K562 (cell line): ENCODE data around the gene ZNF598. TPM values are rescaled to one million over a fixed set of nuclear protein-coding genes. Genes with fewer than 3 reads are reported as not detected.
"Not testable (repeated sequence)": the region's sequence is repeated elsewhere in the genome, so short reads cannot be mapped to it uniquely, and the experiment has no call there.

Experiments
- ATAC-seq: fragments of 200-7000 bp; cut with Tn5 transposase; 3 replicates; pipeline ENCODE4 v1.9.1; 2020; ENCODE audit warnings: moderate library complexity
- BruUV-seq: library from RNA; stranded (reverse); fragments of 400-500 nt; replicated peaks from 2 replicates; lab custom pipeline; 2021; lab: Mats Ljungman, UMichigan
- CTCF ChIA-PET: fragments of 300-600 bp; formaldehyde crosslinking; extraction: SDS; loops from one replicate; lab custom pipeline; 2021; ENCODE audit warnings: low intra/inter-chr PET ratio; lab: Yijun Ruan, JAX
- POLR2A ChIA-PET: fragments of 300-600, 350-650 bp; sonication (Branson Sonifier 250); formaldehyde crosslinking; extraction: SDS; loops from one replicate; lab custom pipeline; 2021; ENCODE audit warnings: antibody characterized with exemption, inconsistent platforms; lab: Yijun Ruan, JAX
- DNase-seq, 4 experiments: peaks; one replicate each; pipeline versions ENCODE4 v3.0.0 to v3.0.0-alpha.2; 2011 to 2018; ENCODE audit warnings: low spot score in 3 of 4, mixed read lengths in 3 of 4; ENCODE audit errors: extremely low read depth in 1 of 4
- FAIRE-seq: peaks from 2 replicates; lab custom pipeline; 2011; peaks lifted over from hg19 to GRCh38; lab: Jason Lieb, UNC
- H2AFZ ChIP-seq: 2 replicates; pipeline ENCODE4 v1.6.0; 2011; ENCODE audit warnings: low read depth, low read length, control low read depth, inconsistent platforms
- H3K27ac ChIP-seq: fragments of 200-600 bp; 3 replicates; pipeline ENCODE4 v1.8.0; 2011; ENCODE audit warnings: low read depth, mild to moderate bottlenecking, control low read depth, inconsistent platforms, low read length, moderate library complexity, mixed read lengths; ENCODE audit errors: extremely low read depth
- H3K27me3 ChIP-seq, 2 experiments: fragments of 300-600 bp in 1 of 2; 2 replicates in 1 of 2; 3 replicates in 1 of 2; pipeline versions ENCODE4 v1.6.0 to v1.8.0; 2011; ENCODE audit warnings: inconsistent platforms in 2 of 2, low read length in 2 of 2, mild to moderate bottlenecking in 1 of 2, mixed read lengths in 1 of 2, moderate library complexity in 1 of 2; ENCODE audit not compliant: control insufficient read depth in 2 of 2, insufficient read depth in 2 of 2
- H3K36me3 ChIP-seq: fragments of 300-600 bp; 3 replicates; pipeline ENCODE4 v1.8.0; 2011; ENCODE audit warnings: mild to moderate bottlenecking, low read length, inconsistent platforms; ENCODE audit not compliant: control insufficient read depth, insufficient read depth
- H3K4me1 ChIP-seq, 2 experiments: fragments of 200-600 bp in 1 of 2; replicated peaks in 1 of 2; 2 replicates in 1 of 2; 3 replicates in 1 of 2; pipeline versions ENCODE4 v1.5.1 to v1.8.0; 2011; ENCODE audit warnings: inconsistent platforms in 2 of 2, low read length in 2 of 2, mild to moderate bottlenecking in 1 of 2, mixed read lengths in 1 of 2, moderate library complexity in 1 of 2; ENCODE audit not compliant: control insufficient read depth in 2 of 2, insufficient read depth in 2 of 2
- H3K4me2 ChIP-seq: 2 replicates; pipeline ENCODE4 v1.6.1; 2011; ENCODE audit warnings: low read length, control low read depth, inconsistent platforms, mixed read lengths; ENCODE audit not compliant: insufficient read depth
- H3K4me3 ChIP-seq: fragments of 200-600 bp; sonication (generic), shearing (Covaris generic); 2 replicates; pipeline ENCODE4 v1.5.1; 2016; ENCODE audit warnings: control low read depth, inconsistent platforms
- H3K79me2 ChIP-seq: fragments of 200-600 bp; 3 replicates; pipeline ENCODE4 v1.8.0; 2011; ENCODE audit warnings: low read length, inconsistent platforms; ENCODE audit not compliant: control insufficient read depth, insufficient read depth
- H3K9ac ChIP-seq, 2 experiments: 2 replicates each; pipeline versions ENCODE4 v1.6.0 to v1.6.1; 2011; ENCODE audit warnings: low read depth in 2 of 2, low read length in 2 of 2, control low read depth in 1 of 2, inconsistent platforms in 1 of 2, mild to moderate bottlenecking in 1 of 2, mixed read lengths in 1 of 2; ENCODE audit not compliant: insufficient read depth in 1 of 2
- H3K9me1 ChIP-seq: one replicate; pipeline ENCODE4 v1.6.0; 2011; ENCODE audit warnings: inconsistent platforms, mild to moderate bottlenecking, low read length, moderate library complexity; ENCODE audit not compliant: control insufficient read depth, insufficient read depth
- H3K9me3 ChIP-seq: replicated peaks from 2 replicates; pipeline ENCODE4 v1.5.1; 2011; ENCODE audit warnings: low read depth, low read length, inconsistent platforms; ENCODE audit not compliant: control insufficient read depth, insufficient read depth
- H4K20me1 ChIP-seq: replicated peaks from 2 replicates; pipeline ENCODE4 v1.6.1; 2011; ENCODE audit warnings: low read length, inconsistent platforms, mixed read lengths; ENCODE audit not compliant: control insufficient read depth, insufficient read depth
- CHD1 ChIP-seq: fragments of 200-600 bp; sonication (generic); IDR thresholded peaks from one replicate; pipeline ENCODE4 v1.6.1; 2012; ENCODE audit warnings: mild to moderate bottlenecking, moderate library complexity, low read length, inconsistent platforms
- L3MBTL2 ChIP-seq: fragments of 450-650 bp; IDR thresholded peaks from 2 replicates; pipeline ENCODE4 v1.6.1; 2016; ENCODE audit warnings: mild to moderate bottlenecking, moderate library complexity
- RB1 ChIP-seq: fragments of 450-650 bp; IDR thresholded peaks from 2 replicates; pipeline ENCODE4 v1.6.1; 2017; ENCODE audit warnings: low read depth, mild to moderate bottlenecking
- RBBP5 ChIP-seq: fragments of 200-600 bp; sonication (generic); IDR thresholded peaks from 2 replicates; pipeline ENCODE4 v1.6.1; 2012; ENCODE audit warnings: borderline replicate concordance, mild to moderate bottlenecking, low read length, control low read depth, inconsistent platforms; ENCODE audit not compliant: insufficient read depth, poor library complexity, severe bottlenecking
- SMARCB1 ChIP-seq: IDR thresholded peaks from 2 replicates; pipeline ENCODE4 v1.6.1; 2011; ENCODE audit warnings: improper control_type of control experiment, low read depth; ENCODE audit not compliant: insufficient read length
- WHSC1 ChIP-seq: IDR thresholded peaks from one replicate; pipeline ENCODE4 v1.6.1; 2012; ENCODE audit warnings: low read length, control low read depth, inconsistent platforms
- WGBS: fragments of 100-300 bp; shearing (Covaris generic); methylation state at CpG from one replicate; pipeline ENCODE4 v1.1.6; 2016; ENCODE audit warnings: low coverage, mixed read lengths; ENCODE audit not compliant: insufficient coverage; ENCODE audit errors: missing lambda C conversion rate; 5-methylcytosine and 5-hydroxymethylcytosine counted together
- in situ Hi-C: fragments of 300-500 bp; cut with MboI; formaldehyde crosslinking; loops from 4 replicates; pipeline ENCODE4 v1.15.0; 2018; ENCODE audit warnings: inconsistent platforms, mixed read lengths
- intact Hi-C: fragments of 100-400 bp; cut with micrococcal nuclease; formaldehyde crosslinking; loops from 2 replicates; pipeline ENCODE4 v1.14.2; 2022
- polyA plus RNA-seq, 8 experiments: library from polyadenylated mRNA; depleted of rRNA in 4 of 8; stranded (reverse) in 5 of 8; unstranded in 3 of 8; fragments of >200 nt; fragmentation: Nextera tagmentation in 2 of 8; fragmentation: Illumina TruSeq in 1 of 8; extraction: Ambion mirVana in 2 of 8; extraction: Trizol in 1 of 8; gene quantifications; 2 replicates each; pipeline versions ENCODE4 v1.2.1 to v1.2.3, GENCODE V29; 2011 to 2014; ENCODE audit warnings: inconsistent platforms in 1 of 8, missing spikeins in 1 of 8
- total RNA-seq, 7 experiments: library from RNA; depleted of rRNA in 6 of 7; stranded (reverse); fragments of >200 nt in 6 of 7; fragmentation: Illumina TruSeq in 2 of 7; extraction: Trizol in 2 of 7; gene quantifications; 2 replicates each; pipeline versions ENCODE4 v1.2.1 to v1.2.3, GENCODE V29; 2011 to 2021; ENCODE audit warnings: low replicate concordance in 1 of 7
- TF ChIP-seq, protein P1 (sequence below): fragments of 250-450 bp; sonication (Bioruptor Pico); IDR thresholded peaks from 2 replicates; pipeline ENCODE4 v1.5.0; 2022; ENCODE audit warnings: mild to moderate bottlenecking
- TF ChIP-seq, protein P2 (sequence below): sonication (generic); formaldehyde crosslinking; IDR thresholded peaks from 2 replicates; pipeline ENCODE4 v1.8.0; 2022; ENCODE audit warnings: missing genetic modification reagents, mild to moderate bottlenecking, borderline replicate concordance
- TF ChIP-seq, protein P3 (sequence below): fragments of 250-450 bp; sonication (Bioruptor Pico); IDR thresholded peaks from 2 replicates; pipeline ENCODE4 v1.5.0; 2020; ENCODE audit warnings: mild to moderate bottlenecking

ZNF598 gene
- total and polyA plus RNA-seq, 9 of the 15 experiments (the other 6 are each of a cell fraction or from before 2014, with no cell fraction given), result 0.11 to 115 (median 29.6) TPM

DNA sequence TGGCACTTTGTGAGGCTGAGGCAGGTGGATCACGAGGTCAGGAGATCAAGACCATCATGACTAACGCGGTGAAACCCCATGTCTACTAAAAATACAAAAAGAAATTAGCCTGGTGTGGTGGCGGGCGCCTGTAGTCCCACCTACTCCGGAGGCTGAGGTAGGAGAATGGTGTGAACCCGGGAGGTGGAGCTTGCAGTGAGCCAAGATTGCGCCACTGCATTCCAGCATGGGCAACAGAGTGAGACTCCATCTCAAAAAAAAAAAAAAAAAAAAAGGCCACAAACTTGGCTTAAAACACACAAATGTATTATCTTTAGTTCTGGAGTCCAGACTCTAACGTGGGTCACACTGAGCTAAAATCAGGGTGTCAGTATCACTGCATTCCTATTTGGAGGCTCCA, 2.1 kb upstream of the ZNF598 start:
- H3K27ac ChIP-seq, H3K4me2 ChIP-seq, DNase-seq, H2AFZ ChIP-seq, ATAC-seq, BruUV-seq, H3K9me1 ChIP-seq, CTCF ChIA-PET, H3K4me3 ChIP-seq, H3K9ac ChIP-seq, H3K27me3 ChIP-seq, H3K9me3 ChIP-seq, FAIRE-seq, in situ Hi-C loops, intact Hi-C loops: not testable (repeated sequence)
- Histone ChIP-seq H3K79me2 (peaks cover 41% of the 10 kb centered on the region), H3K36me3 (peaks cover 17% of the 10 kb centered on the region; the same call in 1 of the 3 replicates), H3K4me1 (peaks cover 24 to 56% of the 10 kb centered on the region in 2 experiments), H4K20me1 (peaks cover 23% of the 10 kb centered on the region; the same call in 1 of the 2 replicates)
- POLR2A ChIA-PET, result interaction anchor here (1.5 to 2.5 kb wide), 2 partner anchors 47 to 143 kb away, joined by 3 to 10 read pairs; partner anchors contain the start of genes RPS2 and TRAF7
- 73% methylated on average over 6 of the region's 9 CpGs for WGBS

DNA sequence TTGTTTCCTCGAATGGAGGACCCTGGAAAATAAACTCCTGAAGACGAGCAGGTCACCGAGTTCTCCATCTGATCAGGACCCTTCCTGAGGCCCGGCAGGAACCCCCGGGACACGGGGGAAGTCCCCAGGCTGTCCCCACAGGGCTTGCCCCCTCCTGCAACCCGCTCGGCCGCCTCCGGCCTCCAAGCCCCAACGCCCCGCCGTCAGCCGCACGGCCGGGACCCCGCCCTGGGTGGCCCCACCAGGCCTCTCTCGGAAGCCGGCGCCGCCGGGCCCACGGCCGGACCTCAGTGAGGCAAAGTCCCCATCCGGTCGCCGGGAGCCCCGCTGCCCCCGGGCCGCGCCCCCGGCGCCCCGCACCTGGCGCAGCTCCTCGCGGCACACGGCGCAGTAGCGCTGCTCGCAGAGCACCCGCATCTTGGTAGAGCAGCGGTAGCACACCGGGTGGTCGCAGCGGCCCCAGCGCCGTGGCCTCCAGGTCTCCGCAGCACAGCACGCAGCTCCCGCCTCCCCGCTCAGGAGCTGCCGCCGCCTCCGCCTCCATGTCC, 383 bp downstream of the ZNF598 start:
- intact Hi-C loops, result loop anchor here (2.0 kb wide), 1 partner anchor 16 kb away; no protein-coding TSS in a partner anchor
- FAIRE-seq, result no peak
- TF ChIP-seq RBBP5 (peak; percentile 59), CHD1 (peak; percentile 62), L3MBTL2 (peak; percentile 68), RB1 (peak; percentile 9; the same call in 1 of the 2 replicates), WHSC1 (no peak), SMARCB1 (no peak)
- TF ChIP-seq, protein P1, sequence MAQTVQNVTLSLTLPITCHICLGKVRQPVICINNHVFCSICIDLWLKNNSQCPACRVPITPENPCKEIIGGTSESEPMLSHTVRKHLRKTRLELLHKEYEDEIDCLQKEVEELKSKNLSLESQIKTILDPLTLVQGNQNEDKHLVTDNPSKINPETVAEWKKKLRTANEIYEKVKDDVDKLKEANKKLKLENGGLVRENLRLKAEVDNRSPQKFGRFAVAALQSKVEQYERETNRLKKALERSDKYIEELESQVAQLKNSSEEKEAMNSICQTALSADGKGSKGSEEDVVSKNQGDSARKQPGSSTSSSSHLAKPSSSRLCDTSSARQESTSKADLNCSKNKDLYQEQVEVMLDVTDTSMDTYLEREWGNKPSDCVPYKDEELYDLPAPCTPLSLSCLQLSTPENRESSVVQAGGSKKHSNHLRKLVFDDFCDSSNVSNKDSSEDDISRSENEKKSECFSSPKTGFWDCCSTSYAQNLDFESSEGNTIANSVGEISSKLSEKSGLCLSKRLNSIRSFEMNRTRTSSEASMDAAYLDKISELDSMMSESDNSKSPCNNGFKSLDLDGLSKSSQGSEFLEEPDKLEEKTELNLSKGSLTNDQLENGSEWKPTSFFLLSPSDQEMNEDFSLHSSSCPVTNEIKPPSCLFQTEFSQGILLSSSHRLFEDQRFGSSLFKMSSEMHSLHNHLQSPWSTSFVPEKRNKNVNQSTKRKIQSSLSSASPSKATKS (CRISPR knock-in tag), result no peak
- TF ChIP-seq, protein P2, sequence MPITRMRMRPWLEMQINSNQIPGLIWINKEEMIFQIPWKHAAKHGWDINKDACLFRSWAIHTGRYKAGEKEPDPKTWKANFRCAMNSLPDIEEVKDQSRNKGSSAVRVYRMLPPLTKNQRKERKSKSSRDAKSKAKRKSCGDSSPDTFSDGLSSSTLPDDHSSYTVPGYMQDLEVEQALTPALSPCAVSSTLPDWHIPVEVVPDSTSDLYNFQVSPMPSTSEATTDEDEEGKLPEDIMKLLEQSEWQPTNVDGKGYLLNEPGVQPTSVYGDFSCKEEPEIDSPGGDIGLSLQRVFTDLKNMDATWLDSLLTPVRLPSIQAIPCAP, result 0 out of 2 replicates have a peak, but pooled peaks have one; percentile 57
- TF ChIP-seq, protein P3, sequence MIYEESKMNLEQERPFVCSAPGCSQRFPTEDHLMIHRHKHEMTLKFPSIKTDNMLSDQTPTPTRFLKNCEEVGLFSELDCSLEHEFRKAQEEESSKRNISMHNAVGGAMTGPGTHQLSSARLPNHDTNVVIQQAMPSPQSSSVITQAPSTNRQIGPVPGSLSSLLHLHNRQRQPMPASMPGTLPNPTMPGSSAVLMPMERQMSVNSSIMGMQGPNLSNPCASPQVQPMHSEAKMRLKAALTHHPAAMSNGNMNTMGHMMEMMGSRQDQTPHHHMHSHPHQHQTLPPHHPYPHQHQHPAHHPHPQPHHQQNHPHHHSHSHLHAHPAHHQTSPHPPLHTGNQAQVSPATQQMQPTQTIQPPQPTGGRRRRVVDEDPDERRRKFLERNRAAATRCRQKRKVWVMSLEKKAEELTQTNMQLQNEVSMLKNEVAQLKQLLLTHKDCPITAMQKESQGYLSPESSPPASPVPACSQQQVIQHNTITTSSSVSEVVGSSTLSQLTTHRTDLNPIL (CRISPR knock-in tag), result no peak

More for the DNA sequence above, 383 bp downstream of the ZNF598 start:
- Histone ChIP-seq H3K4me1 (peaks cover 23 to 67% of the 10 kb centered on the region in 2 experiments), H3K9me3 (no peaks in the 10 kb centered on the region), H3K9ac (peak overlapping the region; percentile 91 to 99), H3K27ac (peak overlapping the region; percentile 89), H3K4me2 (peak overlapping the region; percentile 93), H3K9me1 (peaks cover 19% of the 10 kb centered on the region), H4K20me1 (peaks cover 37% of the 10 kb centered on the region), H3K27me3 (no peaks in the 10 kb centered on the region), H3K79me2 (peaks cover 66% of the 10 kb centered on the region), H3K4me3 (peak overlapping the region; percentile 99), H2AFZ (peak overlapping the region; percentile 28; the same call in 1 of the 2 replicates), H3K36me3 (peaks cover 41% of the 10 kb centered on the region; the same call in 2 of the 3 replicates)
- 0% methylated on average over 32 of the region's 55 CpGs for WGBS
- in situ Hi-C loops, result no loop called here
- POLR2A ChIA-PET, result interaction anchor here (1.0 to 2.6 kb wide), 3 partner anchors 12 to 146 kb away, joined by 7 to 13 read pairs (median 7); partner anchors contain the start of genes RPS2 and TRAF7
- DNase-seq (peak in 3 of 4 experiments; percentile 47 to 76 (median 75)), ATAC-seq (peak; percentile 32)
- no TSS peak for BruUV-seq
- CTCF ChIA-PET, result no interaction called here
